SK-N-SH (cell line): ENCODE data around the gene MAP3K13. TPM values are rescaled to one million over a fixed set of nuclear protein-coding genes. Genes with fewer than 3 reads are reported as not detected.
"Not testable (repeated sequence)": the region's sequence is repeated elsewhere in the genome, so short reads cannot be mapped to it uniquely, and the experiment has no call there.

Experiments used
- CTCF ChIA-PET: fragments of 300-600, 350-600 bp; formaldehyde crosslinking; extraction: SDS; loops from one replicate; lab custom pipeline; 2021; lab: Yijun Ruan, JAX
- POLR2A ChIA-PET: fragments of 350-600 bp; sonication (Branson Sonifier 250); formaldehyde crosslinking; extraction: SDS; loops from one replicate; lab custom pipeline; 2020; ENCODE audit warnings: antibody characterized with exemption, inconsistent platforms; lab: Yijun Ruan, JAX
- DNase-seq: peaks from one replicate; pipeline ENCODE4 v3.0.0; 2012
- H2AFZ ChIP-seq: fragments of 200-600 bp; sonication (generic); 2 replicates; pipeline ENCODE4 v1.8.1; 2016; ENCODE audit warnings: antibody characterized with exemption, mild to moderate bottlenecking, low read depth
- H3F3A ChIP-seq: fragments of 200-600 bp; sonication (generic); replicated peaks from 2 replicates; pipeline ENCODE3; 2016; ENCODE audit warnings: antibody characterized with exemption, mild to moderate bottlenecking; ENCODE audit not compliant: insufficient read depth
- H3K27ac ChIP-seq, 2 experiments: fragments of 200-500 bp in 1 of 2; fragments of 200-600 bp in 1 of 2; sonication (Bioruptor generic) in 1 of 2; sonication (generic), shearing (Covaris generic) in 1 of 2; 2 replicates each; pipeline versions ENCODE4 v1.5.1 to v1.6.1; 2014 to 2016; ENCODE audit warnings: low read depth in 2 of 2, inconsistent platforms in 1 of 2, low read length in 1 of 2, mild to moderate bottlenecking in 1 of 2, mixed read lengths in 1 of 2
- H3K27me3 ChIP-seq: fragments of 200-600 bp; sonication (generic), shearing (Covaris generic); 2 replicates; pipeline ENCODE4 v1.6.1; 2016; ENCODE audit warnings: mixed run types; ENCODE audit not compliant: insufficient read depth
- H3K36me3 ChIP-seq, 2 experiments: fragments of 200-500 bp in 1 of 2; fragments of 200-600 bp in 1 of 2; sonication (Bioruptor generic) in 1 of 2; sonication (generic) in 1 of 2; replicated peaks in 1 of 2; 2 replicates each; pipeline versions ENCODE3 to v1.5.1; 2014 to 2016; ENCODE audit warnings: low read length in 1 of 2, mild to moderate bottlenecking in 1 of 2; ENCODE audit not compliant: insufficient read depth in 2 of 2, control insufficient read depth in 1 of 2
- H3K4me1 ChIP-seq, 2 experiments: fragments of 200-500 bp in 1 of 2; fragments of 200-600 bp in 1 of 2; sonication (Bioruptor generic) in 1 of 2; sonication (generic), shearing (Covaris generic) in 1 of 2; 2 replicates each; pipeline versions ENCODE4 v1.5.1 to v1.6.1; 2014 to 2016; ENCODE audit warnings: low read depth in 1 of 2, low read length in 1 of 2, mixed run types in 1 of 2; ENCODE audit not compliant: insufficient read depth in 2 of 2, control insufficient read depth in 1 of 2
- H3K4me2 ChIP-seq: fragments of 200-600 bp; sonication (generic), shearing (Covaris generic); 2 replicates; pipeline ENCODE4 v1.6.1; 2017; ENCODE audit warnings: mixed run types
- H3K4me3 ChIP-seq, 2 experiments: fragments of 200-500 bp in 1 of 2; fragments of 200-600 bp in 1 of 2; sonication (Bioruptor generic) in 1 of 2; sonication (generic), shearing (Covaris generic) in 1 of 2; 2 replicates each; pipeline versions ENCODE4 v1.5.1 to v1.8.1; 2014 to 2016; ENCODE audit warnings: low read depth in 2 of 2, inconsistent platforms in 1 of 2, low read length in 1 of 2, mild to moderate bottlenecking in 1 of 2, mixed read lengths in 1 of 2, moderate library complexity in 1 of 2
- H3K79me2 ChIP-seq: fragments of 200-600 bp; sonication (generic); 2 replicates; pipeline ENCODE4 v1.8.1; 2017; ENCODE audit warnings: mild to moderate bottlenecking; ENCODE audit not compliant: insufficient read depth
- H3K9ac ChIP-seq: fragments of 200-600 bp; sonication (generic); 2 replicates; pipeline ENCODE4 v1.6.1; 2017; ENCODE audit warnings: mixed run types
- H3K9me2 ChIP-seq: fragments of 200-600 bp; sonication (generic); 2 replicates; pipeline ENCODE4 v1.6.1; 2017; ENCODE audit warnings: mixed run types
- H3K9me3 ChIP-seq: fragments of 200-600 bp; sonication (generic); 2 replicates; pipeline ENCODE4 v1.6.1; 2017; ENCODE audit warnings: mixed run types, mild to moderate bottlenecking, moderate library complexity
- H4K20me1 ChIP-seq: fragments of 200-600 bp; sonication (generic); 2 replicates; pipeline ENCODE4 v1.6.1; 2017; ENCODE audit warnings: mild to moderate bottlenecking, mixed run types; ENCODE audit not compliant: insufficient read depth
- EP300 ChIP-seq, 2 experiments: IDR thresholded peaks; 2 replicates each; pipeline versions ENCODE4 v1.4.0 to v1.6.1; 2012; ENCODE audit warnings: borderline replicate concordance in 1 of 2, low read depth in 1 of 2, low read length in 1 of 2
- FOXM1 ChIP-seq: IDR thresholded peaks from 2 replicates; pipeline ENCODE4 v1.4.0; 2012; ENCODE audit warnings: low read depth, mild to moderate bottlenecking
- JUND ChIP-seq: IDR thresholded peaks from 2 replicates; pipeline ENCODE4 v1.4.0; 2012
- MAX ChIP-seq: IDR thresholded peaks from 2 replicates; pipeline ENCODE4 v1.4.0; 2012; ENCODE audit warnings: low read depth
- PBX3 ChIP-seq: IDR thresholded peaks from 2 replicates; pipeline ENCODE4; 2012
- TEAD4 ChIP-seq: IDR thresholded peaks from 2 replicates; pipeline ENCODE4 v1.4.0; 2012; ENCODE audit warnings: mild to moderate bottlenecking, borderline replicate concordance; ENCODE audit not compliant: insufficient read depth
- WGBS: methylation state at CpG from one replicate; pipeline ENCODE4 v1.1.6; 2017; ENCODE audit warnings: low lambda C conversion rate; 5-methylcytosine and 5-hydroxymethylcytosine counted together
- polyA plus RNA-seq, 3 experiments: library from polyadenylated mRNA; depleted of rRNA; stranded (reverse); fragments of >200 nt; gene quantifications; 2 replicates each; pipeline ENCODE4 v1.2.3, GENCODE V29; 2012

The MAP3K13 gene
- polyA plus RNA-seq, 1 of the 3 experiments (the other 2 are of a cell fraction), result 9.1 TPM

GRCh38 chr3:185448107-185448506 lies 85.2 kb downstream of the MAP3K13 start:
- Histone ChIP-seq H3K27me3 (no peaks in the 10 kb centered on the region), H3K4me2 (no peak overlapping the region), H3K4me1 (no peaks in the 10 kb centered on the region; a peak in 1 of 4 replicates), H3F3A (peaks cover under 1% of the 10 kb centered on the region), H3K9me3 (no peaks in the 10 kb centered on the region), H3K27ac (no peak overlapping the region), H3K79me2 (no peaks in the 10 kb centered on the region), H2AFZ (no peak overlapping the region), H4K20me1 (no peaks in the 10 kb centered on the region), H3K9me2 (no peaks in the 10 kb centered on the region), H3K36me3 (peaks cover 3 to 5% of the 10 kb centered on the region in 2 experiments), H3K9ac (no peak overlapping the region), H3K4me3 (no peak overlapping the region)
- no peak for TF ChIP-seq FOXM1
- no peak for TF ChIP-seq JUND
- no peak for TF ChIP-seq PBX3
- CTCF ChIA-PET, result interaction anchor here (0.6 kb wide), 1 partner anchor 26 kb away, joined by 3 read pairs; no protein-coding TSS in a partner anchor
- no peak for DNase-seq
- POLR2A ChIA-PET, result no interaction called here

- H3F3A ChIP-seq, H3K9ac ChIP-seq, H3K9me3 ChIP-seq, H3K27me3 ChIP-seq, H3K79me2 ChIP-seq, H3K4me3 ChIP-seq, POLR2A ChIA-PET, H3K4me2 ChIP-seq, H3K4me1 ChIP-seq, H3K36me3 ChIP-seq, H3K27ac ChIP-seq, H4K20me1 ChIP-seq, H2AFZ ChIP-seq, H3K9me2 ChIP-seq, DNase-seq: not testable (repeated sequence)
- CTCF ChIA-PET, result interaction anchor here (1.1 kb wide), 1 partner anchor 9 kb away, joined by 3 read pairs; no protein-coding TSS in a partner anchor
- 91% methylated on average over 8 of the region's 8 CpGs for WGBS
These were observed 88.5 kb downstream of the MAP3K13 start for GRCh38 chr3:185451432-185451831.

- POLR2A ChIA-PET, result no interaction called here
- Histone ChIP-seq H3K27ac (no peak overlapping the region), H3K27me3 (no peaks in the 10 kb centered on the region)
These were observed 94.4 kb downstream of the MAP3K13 start for GRCh38 chr3:185457376-185457775.

More at GRCh38 chr3:185457376-185457775, 94.4 kb downstream of the MAP3K13 start:
- H3K9me2 ChIP-seq, result no peaks in the 10 kb centered on the region
- no peak for DNase-seq
- TF ChIP-seq JUND, result no peak
- TF ChIP-seq TEAD4, result no peak
- TF ChIP-seq EP300 (IDR thresholded peaks at IDR 0.05; ENCODE audit: borderline replicate concordance in 1 of 2, low read depth in 1 of 2, low read length in 1 of 2), result no peak
- TF ChIP-seq MAX, result no peak
- 52% methylated on average over 2 of the region's 2 CpGs for WGBS
- no peaks in the 10 kb centered on the region for H3K79me2 ChIP-seq
- no peak overlapping the region for H3K9ac ChIP-seq
- H4K20me1 ChIP-seq, result no peaks in the 10 kb centered on the region
- peaks cover 3% of the 10 kb centered on the region for H3F3A ChIP-seq
- CTCF ChIA-PET, result interaction anchor here (1.1 kb wide), 1 partner anchor 17 kb away, joined by 4 read pairs; no protein-coding TSS in a partner anchor
- no peak overlapping the region for H3K4me2 ChIP-seq
- no peak overlapping the region for H3K4me3 ChIP-seq
- peaks cover 2% of the 10 kb centered on the region in 2 experiments for H3K36me3 ChIP-seq
- no peak overlapping the region for H2AFZ ChIP-seq
- no peaks in the 10 kb centered on the region for H3K9me3 ChIP-seq
- no peaks in the 10 kb centered on the region for H3K4me1 ChIP-seq
